Measurements from ENCODE around the gene ABHD2.

GRCh38 chr15:89165677-89166076, 77.4 kb downstream of the ABHD2 start:
- TF ChIP-seq, protein P1, sequence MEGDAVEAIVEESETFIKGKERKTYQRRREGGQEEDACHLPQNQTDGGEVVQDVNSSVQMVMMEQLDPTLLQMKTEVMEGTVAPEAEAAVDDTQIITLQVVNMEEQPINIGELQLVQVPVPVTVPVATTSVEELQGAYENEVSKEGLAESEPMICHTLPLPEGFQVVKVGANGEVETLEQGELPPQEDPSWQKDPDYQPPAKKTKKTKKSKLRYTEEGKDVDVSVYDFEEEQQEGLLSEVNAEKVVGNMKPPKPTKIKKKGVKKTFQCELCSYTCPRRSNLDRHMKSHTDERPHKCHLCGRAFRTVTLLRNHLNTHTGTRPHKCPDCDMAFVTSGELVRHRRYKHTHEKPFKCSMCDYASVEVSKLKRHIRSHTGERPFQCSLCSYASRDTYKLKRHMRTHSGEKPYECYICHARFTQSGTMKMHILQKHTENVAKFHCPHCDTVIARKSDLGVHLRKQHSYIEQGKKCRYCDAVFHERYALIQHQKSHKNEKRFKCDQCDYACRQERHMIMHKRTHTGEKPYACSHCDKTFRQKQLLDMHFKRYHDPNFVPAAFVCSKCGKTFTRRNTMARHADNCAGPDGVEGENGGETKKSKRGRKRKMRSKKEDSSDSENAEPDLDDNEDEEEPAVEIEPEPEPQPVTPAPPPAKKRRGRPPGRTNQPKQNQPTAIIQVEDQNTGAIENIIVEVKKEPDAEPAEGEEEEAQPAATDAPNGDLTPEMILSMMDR (conservative IDR thresholded peaks at IDR 0.05 in 1 of 2, IDR thresholded peaks at IDR 0.05 in 1 of 2; ENCODE audit: low read depth in 1 of 2, low read length in 2 of 2): no peak
- TF ChIP-seq EZH2 (IDR thresholded peaks at IDR 0.05; ENCODE audit: low read length, missing control alignments): no peak

Measured in fibroblast of lung (primary cell).